ENCODE measurements around the gene PLEKHB2. TPM values are rescaled to one million over a fixed set of nuclear protein-coding genes. Genes with fewer than 3 reads are reported as not detected.

The PLEKHB2 gene
- total and polyA plus RNA-seq, 12 donors = 16.1 to 214 (median 96.0) TPM

DNA sequence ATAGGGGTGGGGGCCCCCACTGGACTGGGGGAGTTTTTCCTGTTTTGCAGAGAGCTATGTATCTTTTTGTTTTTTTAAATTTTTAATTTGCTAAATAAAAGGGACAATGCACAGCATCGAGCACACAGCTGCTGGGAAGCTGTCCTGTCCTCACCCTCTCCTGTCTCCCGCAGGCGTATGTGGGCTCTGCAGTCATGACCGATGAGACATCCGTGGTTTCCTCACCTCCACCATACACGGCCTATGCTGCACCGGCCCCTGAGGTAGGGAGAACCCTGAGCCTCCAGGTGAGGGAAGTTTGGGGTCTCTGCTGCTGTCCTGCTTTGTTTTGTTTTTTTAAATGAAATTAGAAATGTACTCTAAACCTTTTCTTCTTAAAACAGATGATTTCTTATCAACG lies 27.6 kb downstream of the PLEKHB2 start:
- Histone ChIP-seq H3K27ac (no peak overlapping the region), H3K4me3 (no peak overlapping the region), H3K9me3 (replicated peaks in 1 of 3) (no peaks in the 10 kb centered on the region), H3K4me1 (replicated peaks in 1 of 2) (no peaks in the 10 kb centered on the region), H3K36me3 (replicated peaks in 1 of 2) (peaks cover 0 to 33% of the 10 kb centered on the region in 2 donors), H3K27me3 (no peaks in the 10 kb centered on the region)
- DNase-seq = no peak
- intact Hi-C loops (cut with DNase I) = no loop called here
- WGBS, 4 donors = 83 to 90% (median 88%) methylated on average over 8 of the region's 8 CpGs
- no peak for TF ChIP-seq POLR2A (IDR thresholded peaks at IDR 0.05)
- TF ChIP-seq, protein P1, sequence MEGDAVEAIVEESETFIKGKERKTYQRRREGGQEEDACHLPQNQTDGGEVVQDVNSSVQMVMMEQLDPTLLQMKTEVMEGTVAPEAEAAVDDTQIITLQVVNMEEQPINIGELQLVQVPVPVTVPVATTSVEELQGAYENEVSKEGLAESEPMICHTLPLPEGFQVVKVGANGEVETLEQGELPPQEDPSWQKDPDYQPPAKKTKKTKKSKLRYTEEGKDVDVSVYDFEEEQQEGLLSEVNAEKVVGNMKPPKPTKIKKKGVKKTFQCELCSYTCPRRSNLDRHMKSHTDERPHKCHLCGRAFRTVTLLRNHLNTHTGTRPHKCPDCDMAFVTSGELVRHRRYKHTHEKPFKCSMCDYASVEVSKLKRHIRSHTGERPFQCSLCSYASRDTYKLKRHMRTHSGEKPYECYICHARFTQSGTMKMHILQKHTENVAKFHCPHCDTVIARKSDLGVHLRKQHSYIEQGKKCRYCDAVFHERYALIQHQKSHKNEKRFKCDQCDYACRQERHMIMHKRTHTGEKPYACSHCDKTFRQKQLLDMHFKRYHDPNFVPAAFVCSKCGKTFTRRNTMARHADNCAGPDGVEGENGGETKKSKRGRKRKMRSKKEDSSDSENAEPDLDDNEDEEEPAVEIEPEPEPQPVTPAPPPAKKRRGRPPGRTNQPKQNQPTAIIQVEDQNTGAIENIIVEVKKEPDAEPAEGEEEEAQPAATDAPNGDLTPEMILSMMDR (IDR thresholded peaks at IDR 0.05) = no peak

DNA sequence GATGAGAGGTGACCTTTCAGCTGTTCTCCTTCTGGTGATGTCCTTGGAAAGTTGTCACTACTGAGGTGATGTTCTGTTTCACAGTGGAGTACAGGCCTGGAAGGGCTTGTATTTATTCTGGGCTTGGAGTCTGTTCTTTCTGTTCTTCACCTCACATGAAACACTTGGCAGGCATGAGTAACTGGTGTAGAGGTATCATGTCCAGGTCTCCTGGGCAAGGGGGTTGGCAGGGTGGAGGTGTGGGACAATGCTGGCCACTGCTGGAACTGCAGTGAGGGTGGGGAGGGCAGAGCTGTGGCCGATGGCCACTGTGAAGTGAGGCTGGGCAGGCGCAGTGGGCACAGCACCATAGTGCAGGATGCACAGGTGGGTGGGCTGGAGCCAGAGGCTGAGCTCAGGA lies 35.4 kb downstream of the PLEKHB2 start:
- H3K27me3 ChIP-seq = no peaks in the 10 kb centered on the region
- H3K4me3 ChIP-seq = no peak overlapping the region
- no peaks in the 10 kb centered on the region for H3K4me1 ChIP-seq (replicated peaks in 1 of 2)
- H3K9me3 ChIP-seq (replicated peaks in 1 of 3) = no peaks in the 10 kb centered on the region
- H3K36me3 ChIP-seq (replicated peaks in 1 of 2) = peaks cover 0 to 42% of the 10 kb centered on the region in 2 donors
- DNase-seq = no peak
- intact Hi-C loops (cut with DNase I) = no loop called here
- 83 to 93% (median 89%) methylated on average over 2 of the region's 2 CpGs for WGBS, 4 donors
- no peak for TF ChIP-seq POLR2A (IDR thresholded peaks at IDR 0.05)
- TF ChIP-seq, protein P1 (IDR thresholded peaks at IDR 0.05) = no peak
- H3K27ac ChIP-seq = no peak overlapping the region

DNA sequence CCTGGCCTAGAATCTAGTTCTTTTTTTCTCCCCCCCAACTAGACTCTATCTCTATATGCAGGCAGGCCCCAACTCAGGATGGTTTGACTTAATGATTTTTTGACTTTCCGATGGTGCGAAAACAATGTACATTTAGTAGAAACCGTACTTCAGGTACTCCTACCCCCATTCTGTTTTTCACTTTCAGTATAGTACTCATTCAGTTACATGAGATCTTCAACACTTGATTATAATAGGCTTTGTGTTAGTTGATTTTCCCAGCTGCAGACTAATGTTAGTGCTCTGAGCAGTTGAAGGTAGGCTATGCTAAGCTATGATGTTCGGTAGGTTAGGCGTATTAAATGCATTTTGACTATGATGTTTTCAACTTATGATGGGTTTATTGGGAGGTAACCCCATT lies 37.7 kb downstream of the PLEKHB2 start:
- Histone ChIP-seq H3K36me3 (replicated peaks in 1 of 2) (peaks cover 0 to 55% of the 10 kb centered on the region in 2 donors), H3K9me3 (replicated peaks in 1 of 3) (no peaks in the 10 kb centered on the region), H3K4me1 (replicated peaks in 1 of 2) (no peaks in the 10 kb centered on the region), H3K27me3 (no peaks in the 10 kb centered on the region), H3K27ac (no peak overlapping the region), H3K4me3 (no peak overlapping the region)
- intact Hi-C loops (cut with DNase I) = no loop called here
- no peak for TF ChIP-seq POLR2A (IDR thresholded peaks at IDR 0.05)
- TF ChIP-seq, protein P1 (IDR thresholded peaks at IDR 0.05) = no peak
- 95 to 100% (median 97%) methylated on average over 5 of the region's 5 CpGs for WGBS, 4 donors
- DNase-seq = no peak

DNA sequence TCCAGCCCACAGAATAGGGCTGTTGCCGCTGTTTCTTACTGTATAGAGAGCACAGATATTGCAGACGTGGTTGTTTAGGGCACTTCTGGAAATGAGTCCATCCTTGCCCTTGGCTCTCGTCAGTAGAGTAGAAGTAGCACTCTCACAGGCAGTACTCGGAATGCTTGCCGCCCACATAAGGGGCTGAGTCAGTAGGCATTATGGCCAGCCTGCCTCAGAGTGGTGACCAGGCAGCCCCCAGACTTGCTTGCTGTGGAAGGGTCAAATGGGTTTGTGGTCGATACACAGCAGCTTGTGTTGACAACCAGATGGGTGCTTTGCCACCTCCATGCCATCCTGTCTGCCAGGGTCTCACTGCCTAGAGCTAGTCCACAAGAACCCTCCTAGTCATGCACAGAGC lies 38.7 kb downstream of the PLEKHB2 start:
- no peak overlapping the region for H3K4me3 ChIP-seq
- peaks cover 0 to 65% of the 10 kb centered on the region in 2 donors for H3K36me3 ChIP-seq (replicated peaks in 1 of 2)
- H3K27me3 ChIP-seq = no peaks in the 10 kb centered on the region
- WGBS, 4 donors = 89 to 100% (median 92%) methylated on average over 4 to 6 of the region's 6 CpGs
- no peak overlapping the region for H3K27ac ChIP-seq
- no peak for TF ChIP-seq POLR2A (IDR thresholded peaks at IDR 0.05)
- TF ChIP-seq, protein P1 (IDR thresholded peaks at IDR 0.05) = no peak
- H3K4me1 ChIP-seq (replicated peaks in 1 of 2) = no peaks in the 10 kb centered on the region
- H3K9me3 ChIP-seq (replicated peaks in 1 of 3) = no peaks in the 10 kb centered on the region
- DNase-seq = no peak
- intact Hi-C loops (cut with DNase I) = no loop called here

Data from adrenal gland (tissue), 12 donors.